Astrocyte of the cerebellum (primary cell): Measurements from ENCODE around the gene RFX8.

Source experiments
- DNase-seq: peaks from one replicate; pipeline ENCODE4 v3.0.0-alpha.2; 2011; ENCODE audit warnings: low read depth
- H3K4me3 ChIP-seq: 2 replicates; pipeline ENCODE4 v1.5.1; 2011; ENCODE audit warnings: mild to moderate bottlenecking, low read depth, low read length, moderate library complexity
- in situ Hi-C: cut with HindIII; loops from 2 replicates; pipeline ENCODE4 v1.10.0; 2017; ENCODE audit warnings: low sequenced_read_pairs
- TF ChIP-seq, protein P1 (sequence below): IDR thresholded peaks from 2 replicates; pipeline ENCODE4 v1.5.1; 2012; ENCODE audit warnings: low read length, low read depth, moderate library complexity, mild to moderate bottlenecking; ENCODE audit errors: missing control alignments

The RFX8 gene

DNA sequence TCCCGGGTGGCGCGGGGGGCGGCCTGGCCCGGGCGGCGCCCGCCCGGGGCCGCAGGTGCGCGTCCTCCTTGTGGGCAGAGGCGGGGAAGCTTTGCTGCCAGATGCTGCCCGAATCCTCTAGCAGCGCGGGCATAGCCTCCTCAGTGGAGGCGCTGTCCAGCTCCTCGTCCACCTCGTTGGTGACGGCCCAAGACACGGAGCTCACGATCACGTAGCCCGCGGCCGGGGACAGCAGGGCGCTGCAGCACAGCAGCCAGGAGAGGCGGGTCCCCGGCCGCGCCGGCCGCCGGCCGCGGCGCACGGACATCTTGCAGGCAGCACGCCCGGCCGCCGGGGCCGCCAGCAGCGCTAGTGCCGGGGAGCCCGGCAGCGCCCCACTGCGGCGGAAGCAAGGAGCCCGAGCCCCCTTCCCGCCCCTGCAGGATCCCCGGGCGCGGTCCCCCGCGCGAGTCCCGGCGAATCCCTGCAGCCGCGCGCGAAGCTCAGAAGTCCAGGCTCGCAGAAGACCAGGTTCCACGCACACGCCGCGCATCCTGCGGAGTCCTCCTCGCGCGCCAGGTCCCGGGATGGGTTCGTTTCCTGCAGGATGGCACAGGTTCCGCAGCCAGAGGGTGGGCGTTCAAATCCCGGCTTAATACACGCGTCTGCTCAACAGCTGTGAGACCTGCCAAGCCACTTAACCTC, 87.6 kb downstream of the RFX8 start, which contains the start of gene CREG2:
TSS of gene CREG2 (minus strand) at position 353 of the 684 bp plus-strand sequence. CDS start at position 307, 46 bp downstream.
- TF ChIP-seq, protein P1, sequence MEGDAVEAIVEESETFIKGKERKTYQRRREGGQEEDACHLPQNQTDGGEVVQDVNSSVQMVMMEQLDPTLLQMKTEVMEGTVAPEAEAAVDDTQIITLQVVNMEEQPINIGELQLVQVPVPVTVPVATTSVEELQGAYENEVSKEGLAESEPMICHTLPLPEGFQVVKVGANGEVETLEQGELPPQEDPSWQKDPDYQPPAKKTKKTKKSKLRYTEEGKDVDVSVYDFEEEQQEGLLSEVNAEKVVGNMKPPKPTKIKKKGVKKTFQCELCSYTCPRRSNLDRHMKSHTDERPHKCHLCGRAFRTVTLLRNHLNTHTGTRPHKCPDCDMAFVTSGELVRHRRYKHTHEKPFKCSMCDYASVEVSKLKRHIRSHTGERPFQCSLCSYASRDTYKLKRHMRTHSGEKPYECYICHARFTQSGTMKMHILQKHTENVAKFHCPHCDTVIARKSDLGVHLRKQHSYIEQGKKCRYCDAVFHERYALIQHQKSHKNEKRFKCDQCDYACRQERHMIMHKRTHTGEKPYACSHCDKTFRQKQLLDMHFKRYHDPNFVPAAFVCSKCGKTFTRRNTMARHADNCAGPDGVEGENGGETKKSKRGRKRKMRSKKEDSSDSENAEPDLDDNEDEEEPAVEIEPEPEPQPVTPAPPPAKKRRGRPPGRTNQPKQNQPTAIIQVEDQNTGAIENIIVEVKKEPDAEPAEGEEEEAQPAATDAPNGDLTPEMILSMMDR = peak; percentile 49
- no peak for DNase-seq
- peak within 1 kb of the TSS; percentile 38 for H3K4me3 ChIP-seq
- in situ Hi-C loops = no loop called here

DNA sequence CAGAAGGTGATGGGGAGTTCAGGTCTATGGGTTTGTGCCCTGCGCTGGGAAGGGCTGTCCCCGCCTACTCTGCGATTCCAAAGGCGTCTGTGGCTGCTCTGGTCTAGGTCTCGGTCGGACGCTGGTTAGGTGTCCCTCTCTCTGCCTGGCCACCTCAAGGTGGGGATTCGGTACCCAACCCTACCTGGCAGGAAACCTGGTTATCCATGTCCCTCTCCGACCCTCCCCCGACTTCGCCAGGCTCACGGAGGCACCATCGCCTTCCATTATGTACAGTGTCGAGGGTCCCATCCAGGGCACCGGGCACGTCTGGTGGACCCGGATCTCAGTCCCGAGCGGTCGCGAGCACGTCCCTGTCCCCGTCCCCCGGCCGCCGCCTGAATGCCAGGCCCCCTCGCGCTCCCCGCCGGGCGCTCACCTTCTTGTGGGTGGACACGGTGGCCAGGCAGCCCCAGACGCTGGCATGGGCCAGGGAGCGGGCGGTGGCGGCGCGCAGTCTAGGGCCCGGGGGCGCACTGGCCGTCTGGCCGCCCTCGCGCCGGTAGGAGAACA, 88.2 kb downstream of the RFX8 start:
- DNase-seq = no peak
- TF ChIP-seq, protein P1 = no peak
- in situ Hi-C loops = no loop called here

GRCh38 chr2:101383016-101383541, 91.8 kb downstream of the RFX8 start:
- TF ChIP-seq, protein P1 = no peak
- DNase-seq = no peak
- no peak overlapping the region for H3K4me3 ChIP-seq
- in situ Hi-C loops = loop anchor here (5.0 kb wide), 1 partner anchor 34 kb away; no protein-coding TSS in a partner anchor

More for the DNA sequence above, 88.2 kb downstream of the RFX8 start:
- peak overlapping the region; percentile 38 for H3K4me3 ChIP-seq

GRCh38 chr2:101382442-101382841, 92.5 kb downstream of the RFX8 start:
- no peak overlapping the region for H3K4me3 ChIP-seq
- TF ChIP-seq, protein P1 = no peak
- in situ Hi-C loops = loop anchor here (5.0 kb wide), 1 partner anchor 35 kb away; no protein-coding TSS in a partner anchor
- DNase-seq = no peak

DNA sequence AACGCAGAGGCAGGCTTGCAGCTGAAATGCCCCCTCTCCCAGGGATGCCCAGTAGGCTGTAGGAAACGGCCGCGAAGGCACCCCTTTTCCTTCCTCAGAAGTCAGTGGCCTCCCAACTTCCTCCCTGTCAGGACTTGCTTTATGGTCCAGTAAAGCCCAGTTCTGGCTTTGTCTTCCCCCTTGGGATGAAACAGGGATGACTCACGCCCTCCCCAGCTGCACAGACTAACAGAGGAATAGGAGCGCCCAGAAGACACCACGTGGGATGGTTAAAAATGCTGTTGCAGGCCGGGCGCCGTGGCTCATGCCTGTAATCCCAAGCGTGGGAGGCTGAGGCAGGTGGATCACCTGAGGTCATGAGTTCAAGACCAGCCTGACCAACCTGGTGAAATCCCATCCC, 94.5 kb downstream of the RFX8 start:
- DNase-seq = no peak
- H3K4me3 ChIP-seq = no peak overlapping the region
- in situ Hi-C loops = loop anchor here (5.0 kb wide), 1 partner anchor 37 kb away; no protein-coding TSS in a partner anchor
- TF ChIP-seq, protein P1 = no peak

GRCh38 chr2:101379091-101379490, 95.8 kb downstream of the RFX8 start:
- in situ Hi-C loops = no loop called here
- DNase-seq = no peak
- TF ChIP-seq, protein P1 = no peak
- no peak overlapping the region for H3K4me3 ChIP-seq
